B cell (primary cell): Measurements from ENCODE around the gene AP1S3. TPM values are rescaled to one million over a fixed set of nuclear protein-coding genes. Genes with fewer than 3 reads are reported as not detected.

Experiments
- ATAC-seq: fragments of 200-7000 bp; cut with Tn5 transposase; one replicate; pipeline ENCODE4 v1.10.0; 2021; ENCODE audit warnings: low read depth, mild to moderate bottlenecking, moderate number of reproducible peaks, moderate library complexity
- CTCF ChIA-PET: fragments of 350-600 bp; sonication (Branson Sonifier 250); formaldehyde crosslinking; loops from one replicate; lab custom pipeline; 2021; ENCODE audit warnings: antibody characterized with exemption, inconsistent platforms; lab: Charles Lee
- POLR2A ChIA-PET: fragments of 350-600 bp; sonication (Branson Sonifier 250); formaldehyde crosslinking; loops from one replicate; lab custom pipeline; 2021; ENCODE audit warnings: antibody characterized with exemption; lab: Charles Lee
- DNase-seq: peaks from one replicate; pipeline ENCODE4 v3.0.0; 2013
- H2AFZ ChIP-seq: 2 replicates; pipeline ENCODE4 v1.6.1; 2012; ENCODE audit warnings: mild to moderate bottlenecking, low read depth, low read length; ENCODE audit not compliant: insufficient read depth, poor library complexity, severe bottlenecking
- H3K27ac ChIP-seq, 2 donors: 1 replicate in 1 of 2; 2 replicates in 1 of 2; pipeline ENCODE4 v1.5.1; 2012 to 2013; ENCODE audit warnings: low read length in 2 of 2, mild to moderate bottlenecking in 2 of 2, moderate library complexity in 1 of 2
- H3K27me3 ChIP-seq, 4 experiments: fragments of 200-600 bp in 1 of 4; sonication (generic) in 1 of 4; replicated peaks in 1 of 4; 1 replicate in 2 of 4; 2 replicates in 2 of 4; pipeline versions ENCODE4 v1.6.1 to v1.7.0; 2013 to 2016; ENCODE audit warnings: low read length in 3 of 4, mild to moderate bottlenecking in 2 of 4, mixed read lengths in 1 of 4, moderate library complexity in 1 of 4; ENCODE audit not compliant: insufficient read depth in 4 of 4, control insufficient read depth in 3 of 4; ENCODE audit errors: control extremely low read depth in 1 of 4
- H3K36me3 ChIP-seq, 2 experiments: replicated peaks in 1 of 2; 1 replicate in 1 of 2; 2 replicates in 1 of 2; pipeline versions ENCODE4 v1.6.1 to v1.7.1; 2013; ENCODE audit warnings: low read length in 1 of 2; ENCODE audit not compliant: insufficient read depth in 2 of 2, control insufficient read depth in 1 of 2; ENCODE audit errors: control extremely low read depth in 1 of 2, extremely low read depth in 1 of 2
- H3K4me1 ChIP-seq, 2 donors: fragments of 200-600 bp in 1 of 2; sonication (generic) in 1 of 2; 1 replicate in 1 of 2; 2 replicates in 1 of 2; pipeline versions ENCODE4 v1.5.1 to v1.6.1; 2013 to 2017; ENCODE audit warnings: low read length in 2 of 2; ENCODE audit not compliant: control insufficient read depth in 2 of 2, insufficient read depth in 2 of 2
- H3K4me2 ChIP-seq: replicated peaks from 2 replicates; pipeline ENCODE3; 2012; ENCODE audit warnings: mild to moderate bottlenecking, low read depth, low read length; ENCODE audit not compliant: poor library complexity, severe bottlenecking
- H3K4me3 ChIP-seq, 5 experiments: fragments of 200-600 bp in 1 of 5; sonication (generic) in 1 of 5; 1 replicate in 3 of 5; 2 replicates in 2 of 5; pipeline versions ENCODE4 v1.5.1 to v1.7.0; 2011 to 2016; ENCODE audit warnings: low read length in 4 of 5, mild to moderate bottlenecking in 4 of 5, low read depth in 2 of 5, control low read depth in 1 of 5, moderate library complexity in 1 of 5; ENCODE audit not compliant: insufficient read depth in 1 of 5; ENCODE audit errors: control extremely low read depth in 1 of 5, extremely low read depth in 1 of 5
- H3K79me2 ChIP-seq: fragments of 200-600 bp; sonication (generic); one replicate; pipeline ENCODE4 v1.6.0; 2016; ENCODE audit warnings: low read length; ENCODE audit not compliant: control insufficient read depth, insufficient read depth
- H3K9ac ChIP-seq: fragments of 200-600 bp; sonication (generic); 2 replicates; pipeline ENCODE4 v1.6.1; 2017; ENCODE audit warnings: mild to moderate bottlenecking, low read length, moderate library complexity
- H3K9me3 ChIP-seq, 3 donors: one replicate each; pipeline versions ENCODE4 v1.6.1 to v1.7.1; 2013; ENCODE audit warnings: low read length in 2 of 3; ENCODE audit not compliant: control insufficient read depth in 2 of 3, insufficient read depth in 1 of 3; ENCODE audit errors: control extremely low read depth in 1 of 3
- H4K20me1 ChIP-seq: 2 replicates; pipeline ENCODE4 v1.6.0; 2012; ENCODE audit warnings: mild to moderate bottlenecking, low read length; ENCODE audit not compliant: insufficient read depth, control insufficient read depth, poor library complexity, severe bottlenecking
- H3K27ac Mint-ChIP-seq: one replicate; pipeline ENCODE4 v1.8.0; 2021; ENCODE audit warnings: mixed read lengths
- H3K27me3 Mint-ChIP-seq: one replicate; pipeline ENCODE4 v1.8.0; 2021; ENCODE audit warnings: mixed read lengths
- H3K4me1 Mint-ChIP-seq: one replicate; pipeline ENCODE4 v1.8.0; 2021; ENCODE audit warnings: mixed read lengths
- H3K4me3 Mint-ChIP-seq: one replicate; pipeline ENCODE4 v1.8.0; 2021; ENCODE audit warnings: mixed read lengths
- H3K9me3 Mint-ChIP-seq: one replicate; pipeline ENCODE4 v1.8.0; 2022; ENCODE audit warnings: mixed read lengths; ENCODE audit not compliant: insufficient read depth
- CTCF ChIP-seq: fragments of 200-600 bp; IDR thresholded peaks from one replicate; pipeline ENCODE4 v1.8.0; 2022; ENCODE audit warnings: antibody characterized with exemption, mild to moderate bottlenecking
- EZH2 ChIP-seq: IDR thresholded peaks from 2 replicates; pipeline ENCODE4 v1.6.1; 2012; ENCODE audit warnings: borderline replicate concordance, low read depth, mild to moderate bottlenecking, moderate library complexity, low read length; ENCODE audit not compliant: insufficient read depth, poor library complexity, severe bottlenecking
- WGBS: methylation state at CpG from one replicate; pipeline ENCODE4 v1.1.5; 2013; ENCODE audit warnings: missing lambda C conversion rate; ENCODE audit not compliant: insufficient coverage; 5-methylcytosine and 5-hydroxymethylcytosine counted together
- intact Hi-C: fragments of 100-400 bp; cut with micrococcal nuclease; formaldehyde crosslinking; loops from one replicate; pipeline ENCODE4 v1.10.0; 2022
- polyA plus RNA-seq: library from polyadenylated mRNA; depleted of rRNA; stranded (reverse); fragments of >200 nt; gene quantifications from 2 replicates; pipeline ENCODE4 v1.2.3, GENCODE V29; 2012
- total RNA-seq, 2 donors: library from RNA; stranded (reverse); fragments of 120-200 nt in 1 of 2; gene quantifications; 1 replicate in 1 of 2; 2 replicates in 1 of 2; pipeline versions ENCODE4 v1.2.3 to v1.2.4, GENCODE V29; 2013 to 2022

Gene AP1S3
- total and polyA plus RNA-seq, 2 donors (not counting 1 experiment from before 2014, with no cell fraction given): 7.2 to 41.4 TPM

DNA sequence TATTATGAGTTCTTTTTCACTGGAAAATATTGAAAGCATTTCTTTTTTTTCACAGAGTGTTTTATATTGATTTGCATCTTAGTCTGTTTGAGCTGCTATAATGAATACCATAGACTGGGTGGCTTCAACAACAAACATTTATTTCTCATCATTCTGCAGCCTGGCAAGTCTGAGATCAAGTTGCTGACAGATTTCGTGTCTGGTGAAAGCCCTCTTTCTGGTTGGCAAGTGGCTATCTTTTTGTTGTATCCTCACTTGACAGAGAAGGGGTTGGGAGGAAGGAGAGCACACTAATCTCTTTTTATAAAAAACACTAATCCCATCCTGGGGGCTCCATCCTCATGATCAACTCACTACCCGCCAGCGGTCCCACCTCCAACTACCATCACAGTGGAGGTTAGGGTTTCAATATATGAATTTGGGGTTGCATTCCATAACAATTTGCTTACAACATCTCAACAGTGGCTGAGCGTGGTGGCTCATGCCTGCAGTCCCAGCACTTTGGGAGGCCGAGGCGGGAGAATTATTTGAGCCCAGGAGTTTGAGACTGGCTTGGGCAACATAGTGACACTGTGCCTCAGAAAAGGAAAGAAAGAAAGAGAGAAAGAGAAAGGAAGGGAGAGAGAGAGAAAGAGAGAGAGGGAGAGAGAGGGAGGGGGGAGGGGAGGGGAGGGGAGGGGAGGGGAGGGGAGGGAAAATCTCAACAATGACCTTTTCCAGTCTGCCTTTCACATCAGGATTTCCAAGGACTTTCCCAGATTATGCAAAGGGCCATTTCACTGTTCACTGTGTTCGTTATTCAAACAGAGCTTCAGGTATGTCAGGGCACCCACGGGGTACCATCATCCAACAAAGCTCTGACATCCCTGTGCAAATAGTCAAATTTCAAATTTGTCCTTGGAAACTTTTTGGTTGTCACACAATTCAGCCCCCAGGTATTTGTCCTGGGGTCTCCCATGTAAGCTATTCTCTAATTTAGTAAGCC is 111.1 kb downstream of the AP1S3 start:
- ATAC-seq (no peak), DNase-seq (no peak)
- Histone ChIP-seq H3K9me3 (no peaks in the 10 kb centered on the region), H3K27ac (no peak overlapping the region), H4K20me1 (no peaks in the 10 kb centered on the region), H3K36me3 (no peaks in the 10 kb centered on the region), H3K4me1 (peaks cover 0 to 4% of the 10 kb centered on the region in 2 donors), H3K79me2 (no peaks in the 10 kb centered on the region), H3K9ac (no peak overlapping the region), H3K27me3 (no peaks in the 10 kb centered on the region), H2AFZ (no peak overlapping the region), H3K4me3 (no peak overlapping the region), H3K4me2 (no peak overlapping the region)
- WGBS: 97% methylated on average over 5 of the region's 8 CpGs
- ChIA-PET CTCF (interaction anchor here (0.6 to 3.8 kb wide), 7 partner anchors 55 to 558 kb away, joined by 3 to 15 read pairs (median 5); no protein-coding TSS in a partner anchor), POLR2A (no interaction called here)
- Mint-ChIP-seq H3K9me3 (no peaks in the 10 kb centered on the region), H3K4me3 (no peak overlapping the region), H3K4me1 (peaks cover 6% of the 10 kb centered on the region), H3K27me3 (no peaks in the 10 kb centered on the region), H3K27ac (no peak overlapping the region)
- TF ChIP-seq CTCF: no peak
- no peak for TF ChIP-seq EZH2
- intact Hi-C loops: no loop called here

DNA sequence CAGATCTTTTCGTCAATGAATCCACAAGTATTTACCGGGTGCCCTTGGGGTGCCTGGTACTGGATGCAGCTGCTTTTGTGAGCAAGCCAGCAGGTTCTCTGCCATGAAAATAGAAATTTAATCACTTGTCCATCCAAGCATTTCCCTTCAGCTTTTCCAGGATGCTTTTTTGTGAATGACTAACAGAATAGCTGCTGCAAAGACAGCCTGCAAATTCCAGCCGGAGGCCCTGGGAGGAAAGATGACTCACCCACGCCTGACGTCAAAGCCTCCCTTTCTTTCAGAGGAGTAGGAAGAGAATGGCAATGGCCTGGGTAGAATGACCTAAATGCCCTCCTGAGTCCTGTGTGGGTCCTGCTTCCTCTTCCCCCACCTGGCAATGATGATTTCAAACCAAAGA is 111.9 kb downstream of the AP1S3 start:
- H3K4me1 ChIP-seq: peaks cover 0 to 4% of the 10 kb centered on the region in 2 donors
- no peak for DNase-seq
- no peak overlapping the region for H3K4me2 ChIP-seq
- 92% methylated on average over 3 of the region's 5 CpGs for WGBS
- no peak overlapping the region for H2AFZ ChIP-seq
- ATAC-seq: no peak
- Mint-ChIP-seq H3K27me3 (no peaks in the 10 kb centered on the region), H3K9me3 (no peaks in the 10 kb centered on the region), H3K4me1 (peaks cover 6% of the 10 kb centered on the region), H3K27ac (no peak overlapping the region), H3K4me3 (no peak overlapping the region)
- TF ChIP-seq EZH2 (no peak), CTCF (no peak)
- H3K36me3 ChIP-seq: no peaks in the 10 kb centered on the region
- intact Hi-C loops: no loop called here
- H3K4me3 ChIP-seq: no peak overlapping the region
- no peak overlapping the region for H3K27ac ChIP-seq
- no peak overlapping the region for H3K9ac ChIP-seq
- no peaks in the 10 kb centered on the region for H3K27me3 ChIP-seq
- POLR2A ChIA-PET: no interaction called here
- CTCF ChIA-PET: interaction anchor here (0.6 to 1.4 kb wide), 3 partner anchors 11 to 207 kb away, joined by 4 to 5 read pairs (median 4); no protein-coding TSS in a partner anchor
- H3K9me3 ChIP-seq: no peaks in the 10 kb centered on the region
- H4K20me1 ChIP-seq: no peaks in the 10 kb centered on the region
- no peaks in the 10 kb centered on the region for H3K79me2 ChIP-seq
